IMR-90 (cell line): ENCODE measurements around the gene ASXL1.
A peak's percentile ranks its signal among the peaks of the same experiment; 100 is the strongest.

Source experiments
- CEBPB ChIP-seq: IDR thresholded peaks from 2 replicates; pipeline ENCODE4 v1.6.1; 2012; ENCODE audit warnings: low read depth, low read length, improper control_type of control experiment
- POLR2A ChIP-seq: IDR thresholded peaks from 2 replicates; pipeline ENCODE4 v1.6.1; 2012; ENCODE audit warnings: mild to moderate bottlenecking, low read depth, low read length

GRCh38 chr20:32483351-32484224, 125.5 kb downstream of the ASXL1 start:
- TF ChIP-seq CEBPB: no peak
- TF ChIP-seq POLR2A: peak; percentile 67
